ENCODE data around the gene FAM210A.

GRCh38 chr18:13725566-13726231 is 659 bp downstream of the FAM210A start:
- no peak for TF ChIP-seq CTCF (IDR thresholded peaks at IDR 0.05)
- no peak for TF ChIP-seq POLR2A (IDR thresholded peaks at IDR 0.05)

Measured in body of pancreas (tissue), 4 donors.